IPS-NIHi7 (cell line): ENCODE results near the gene PTPRU.
"Not testable (repeated sequence)": the region's sequence is repeated elsewhere in the genome, so short reads cannot be mapped to it uniquely, and the experiment has no call there.

ENCODE experiments used
- DNase-seq: peaks from one replicate; pipeline ENCODE4 v3.0.0; 2012; ENCODE audit warnings: mixed read lengths; ENCODE audit errors: extremely low spot score

PTPRU gene

DNA sequence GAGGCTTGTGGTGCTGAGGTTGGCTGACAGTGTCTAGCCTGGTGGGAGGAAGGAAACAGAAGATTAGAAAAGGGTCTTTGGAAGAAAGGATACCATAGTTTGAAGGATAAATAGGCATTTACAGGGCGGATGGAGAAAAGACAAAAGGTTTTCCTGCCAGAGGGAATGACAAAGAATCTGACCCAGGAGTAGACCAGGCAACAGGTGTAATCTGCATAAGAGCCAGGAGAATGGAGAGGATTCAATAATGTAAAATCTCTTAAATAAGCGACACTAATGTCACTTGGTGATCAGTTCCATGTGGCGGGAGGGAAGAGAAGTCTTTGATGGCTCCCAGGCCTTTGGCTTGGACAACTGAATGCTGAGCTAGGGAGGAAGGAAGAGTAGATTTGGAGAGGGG is 15.0 kb upstream of the PTPRU start:
- DNase-seq = no peak

DNA sequence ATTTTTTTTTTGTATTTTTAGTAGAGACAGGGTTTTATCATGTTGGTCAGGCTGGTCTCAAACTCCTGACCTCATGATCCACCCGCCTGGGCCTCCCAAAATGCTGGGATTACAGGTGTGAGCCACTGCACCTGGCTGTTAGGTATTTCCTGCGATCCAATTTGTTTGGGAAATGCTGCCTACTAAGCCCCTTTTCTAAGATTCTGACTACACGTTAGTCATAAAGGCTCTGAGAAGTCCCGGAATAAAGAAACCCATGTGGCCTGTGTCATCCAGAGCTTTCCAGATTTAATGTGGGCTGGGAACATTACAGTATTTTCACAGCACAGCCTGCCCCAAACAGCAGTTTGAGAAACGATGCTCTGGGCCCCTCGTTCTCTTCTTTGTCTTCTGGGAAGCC is 14.1 kb upstream of the PTPRU start:
- DNase-seq = not testable (repeated sequence)

DNA sequence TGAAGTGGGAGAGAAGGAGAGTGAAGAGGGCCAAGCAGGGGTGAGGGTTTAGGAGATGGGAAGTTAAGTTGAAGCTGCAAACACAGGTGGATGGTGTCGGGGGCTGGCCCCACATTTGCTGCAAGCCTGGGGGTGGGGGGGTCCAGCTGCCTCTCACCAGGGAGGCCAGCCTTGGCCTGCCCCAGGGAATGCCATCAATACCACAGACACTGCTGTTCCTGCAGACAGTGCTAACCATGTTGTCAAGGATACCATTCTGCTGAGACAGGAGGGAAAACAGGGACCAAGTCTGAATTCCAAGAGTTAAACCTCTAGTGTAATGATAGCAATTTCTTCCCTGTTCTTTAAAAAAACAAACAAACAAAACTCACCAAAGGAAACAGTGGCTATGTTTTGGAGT is 13.6 kb upstream of the PTPRU start:
- DNase-seq = no peak

DNA sequence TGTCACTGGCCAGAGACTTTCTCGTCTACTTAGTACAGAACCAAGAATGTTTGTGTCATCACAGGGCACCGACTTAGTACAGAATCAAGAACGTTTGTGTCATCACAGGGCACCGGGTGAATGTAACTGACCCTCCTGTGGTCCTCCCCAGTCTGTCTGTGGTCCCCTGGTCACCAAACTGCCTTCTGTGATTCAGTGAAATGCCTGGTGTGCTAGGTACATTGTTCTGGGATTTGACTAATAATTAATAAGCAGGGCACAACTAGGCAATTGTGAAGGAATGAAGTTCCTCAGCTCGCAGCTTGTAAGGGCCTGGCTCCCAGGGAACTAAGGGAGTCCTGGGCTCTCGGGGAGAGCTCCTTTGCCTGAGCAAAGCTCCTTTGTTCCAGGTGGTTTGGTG is 12.8 kb upstream of the PTPRU start:
- DNase-seq = no peak

DNA sequence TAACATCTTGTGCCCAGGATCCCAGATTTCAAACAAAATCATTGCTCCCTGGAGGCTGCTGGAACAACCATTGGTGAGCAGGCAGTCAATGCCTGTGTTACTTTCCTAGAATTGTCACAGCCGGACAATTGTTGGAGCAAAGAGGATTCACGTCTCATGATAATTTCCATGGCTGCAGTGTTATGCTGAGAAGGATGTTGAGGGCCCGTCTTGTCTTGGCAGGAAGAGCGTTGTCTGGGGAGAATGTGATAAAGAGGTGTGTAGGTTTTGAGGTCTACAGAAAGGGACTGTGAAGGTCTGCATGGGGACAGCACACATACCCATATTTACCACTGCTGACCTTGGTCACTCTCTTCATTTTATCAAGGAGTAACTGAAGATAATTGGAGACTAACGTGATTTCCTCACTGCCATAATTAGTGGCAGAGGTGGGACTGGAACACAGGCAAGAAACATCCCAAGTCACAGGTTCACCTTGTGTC is 11.9 kb upstream of the PTPRU start:
- no peak for DNase-seq

DNA sequence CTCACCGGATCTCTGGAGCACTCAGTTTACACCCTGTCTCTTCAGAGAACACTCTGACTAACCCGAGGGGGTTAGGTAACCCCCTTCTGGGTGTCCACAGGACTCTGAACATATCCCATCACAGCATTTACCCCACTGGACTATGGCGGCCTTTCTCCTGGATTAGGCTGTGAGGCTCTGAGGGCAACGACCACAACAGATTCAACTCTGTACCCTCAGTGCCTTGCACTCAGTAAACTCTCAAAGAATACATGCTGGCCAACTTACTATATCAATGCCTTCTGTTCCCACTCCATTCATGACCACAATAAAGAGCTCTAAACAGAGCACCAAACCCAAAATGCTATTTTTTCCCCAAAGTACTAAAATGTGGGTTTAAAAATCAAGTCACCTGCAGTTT is 11.0 kb upstream of the PTPRU start:
- no peak for DNase-seq

DNA sequence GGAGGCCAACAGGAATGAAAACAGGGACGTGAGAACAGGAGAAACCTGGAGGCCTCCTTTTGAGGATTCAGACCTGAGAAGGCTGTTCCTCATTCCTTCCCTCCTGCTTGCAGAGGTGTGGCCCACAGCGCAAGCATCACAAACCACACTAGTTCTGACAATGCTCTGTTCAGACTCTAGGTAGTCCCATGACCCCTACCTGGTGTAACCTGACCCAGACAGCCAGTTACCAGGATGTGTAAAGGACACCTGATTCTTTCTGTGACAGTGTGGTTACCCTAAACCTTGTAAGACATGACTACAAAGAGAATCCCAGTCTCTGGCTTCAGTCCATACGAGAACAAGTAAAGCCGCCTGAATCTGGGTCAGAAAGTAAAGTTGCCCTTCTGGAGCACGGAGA is 8.8 kb upstream of the PTPRU start:
- DNase-seq = no peak

DNA sequence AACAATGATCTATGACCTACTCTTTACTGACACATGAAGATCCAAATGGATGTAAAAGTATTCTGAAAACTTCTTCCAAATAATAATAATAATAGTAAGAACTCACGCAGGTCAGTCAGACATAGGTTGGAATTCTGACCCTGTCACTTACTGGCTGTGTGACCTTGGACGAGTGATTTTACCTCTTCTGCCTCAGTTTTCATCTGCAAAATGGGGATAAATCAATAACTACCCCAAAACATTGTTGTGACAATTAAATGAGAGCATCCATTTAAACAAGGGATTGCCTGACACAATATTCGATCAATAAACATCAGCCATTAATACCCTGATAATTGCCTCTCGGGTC is 6.1 kb upstream of the PTPRU start:
- no peak for DNase-seq

DNA sequence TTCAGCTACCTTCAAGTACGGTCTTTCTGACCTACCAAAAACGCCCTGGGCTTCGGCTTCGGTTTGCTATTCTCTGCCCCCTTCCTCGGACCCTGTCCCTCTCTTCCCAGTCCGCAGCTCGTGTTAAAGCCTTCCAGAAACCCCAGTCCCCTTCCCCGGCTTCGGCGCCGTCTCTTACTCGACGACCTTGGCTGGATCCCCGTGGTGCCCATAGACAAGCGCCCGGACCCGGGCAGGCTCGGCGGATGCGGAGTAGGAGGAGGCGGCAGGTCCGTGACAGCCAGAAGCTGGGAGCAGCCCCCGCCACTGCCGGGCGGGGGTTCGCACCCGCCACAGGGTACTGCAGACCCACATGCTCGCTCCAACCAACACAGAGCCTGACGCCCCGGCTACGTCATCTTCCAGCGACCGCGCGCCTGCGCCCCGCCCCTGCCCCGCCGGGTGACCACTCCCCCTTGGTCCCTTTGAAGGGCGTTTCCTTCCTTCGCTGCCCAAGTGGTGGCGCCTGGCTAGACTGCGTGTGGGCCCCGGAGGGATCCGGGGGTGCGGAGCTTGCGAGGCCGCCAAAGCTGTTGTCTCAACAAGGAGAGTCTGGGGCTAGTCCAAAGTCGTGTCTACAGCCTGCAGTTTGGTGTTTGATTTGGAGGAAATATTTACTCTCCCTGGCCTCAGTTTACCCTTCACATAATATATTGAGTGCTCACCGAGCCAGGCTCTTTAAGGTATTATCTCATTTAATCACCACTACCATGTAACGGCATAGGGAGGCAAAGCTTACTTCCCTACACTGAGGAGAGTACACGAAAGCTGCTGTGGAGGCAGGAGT is 5.6 kb upstream of the PTPRU start, which contains the start of gene MECR:
MECR (minus strand) TSS at position 382 of the 826 bp plus-strand sequence; CDS start at position 354, 28 bp downstream.
- peak; percentile 95 for DNase-seq

DNA sequence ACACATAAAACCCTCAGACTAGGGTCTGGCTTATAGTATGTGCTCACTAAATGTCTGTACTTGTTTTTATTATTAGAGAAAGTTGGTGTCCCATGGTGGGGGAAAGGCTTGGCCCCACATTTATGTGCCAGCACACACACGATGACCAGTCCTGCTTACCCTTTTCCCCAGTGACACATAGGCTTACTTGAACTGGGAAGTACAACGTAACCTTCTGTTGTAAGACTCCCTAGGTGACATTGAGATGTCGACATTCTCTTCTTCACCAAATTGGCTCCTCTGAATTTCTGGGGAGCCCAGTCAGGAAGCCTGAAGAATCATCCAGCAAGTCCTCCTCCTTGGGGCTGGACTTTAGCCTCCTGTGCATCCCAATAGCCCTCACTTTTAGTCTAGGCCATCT is 3.9 kb upstream of the PTPRU start:
- DNase-seq = no peak

DNA sequence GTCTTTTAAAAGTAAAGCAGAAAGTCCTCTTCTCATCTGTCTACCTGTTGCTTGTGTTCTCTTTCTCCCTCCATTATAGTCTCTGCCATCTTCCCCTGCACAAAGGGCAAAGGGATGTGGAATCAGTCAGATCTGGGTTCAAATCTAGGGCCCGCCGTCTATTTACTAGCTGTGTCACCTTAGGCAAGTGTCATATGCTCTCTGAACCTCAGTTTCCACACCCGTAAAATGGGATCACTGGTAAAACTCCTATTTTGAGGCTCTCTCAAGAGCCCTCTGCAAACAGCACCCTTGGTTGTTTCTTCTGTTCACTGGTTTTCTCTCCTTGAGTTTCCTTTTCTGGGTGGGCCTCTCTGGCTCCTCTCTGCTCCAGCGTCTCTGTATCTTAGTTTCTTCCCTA is 2.6 kb upstream of the PTPRU start:
- DNase-seq = no peak

DNA sequence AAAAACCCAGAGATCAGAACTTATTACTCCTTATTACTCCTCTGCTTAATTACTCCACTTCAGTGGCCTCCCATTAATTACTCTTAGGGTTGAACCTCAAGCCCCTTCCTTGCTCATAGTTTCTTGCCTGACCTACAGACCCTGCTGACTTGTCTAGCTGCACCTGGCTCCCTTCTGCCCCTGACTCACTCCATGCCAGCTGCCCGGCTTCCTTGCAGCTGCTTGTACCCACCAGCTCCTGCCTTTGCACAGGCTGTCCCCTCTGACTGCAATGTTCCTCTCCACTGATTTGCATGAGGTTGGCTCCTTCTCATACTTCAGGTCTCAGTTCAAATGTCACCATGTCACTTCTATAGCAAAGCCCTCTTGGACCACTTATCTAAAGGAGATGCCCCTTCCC is 1.9 kb upstream of the PTPRU start:
- DNase-seq = no peak

DNA sequence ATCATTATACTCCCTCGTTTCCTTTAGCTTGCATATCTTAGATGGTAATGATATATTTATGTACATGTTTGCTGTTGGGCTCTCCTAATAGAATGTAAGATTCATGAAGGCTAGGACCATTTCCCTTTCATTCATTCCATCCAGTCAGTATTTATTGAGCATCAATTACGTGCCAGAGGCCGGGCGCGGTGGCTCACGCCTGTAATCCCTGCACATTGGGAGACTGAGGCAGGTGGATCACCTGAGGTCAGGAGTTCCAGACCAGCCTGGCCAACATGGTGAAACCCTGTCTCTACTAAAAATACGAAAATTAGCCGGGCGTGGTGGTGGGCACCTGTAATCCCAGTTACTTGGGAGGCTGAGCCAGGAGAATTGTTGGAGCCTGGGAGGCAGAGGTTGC is 1.4 kb upstream of the PTPRU start:
- not testable (repeated sequence) for DNase-seq

DNA sequence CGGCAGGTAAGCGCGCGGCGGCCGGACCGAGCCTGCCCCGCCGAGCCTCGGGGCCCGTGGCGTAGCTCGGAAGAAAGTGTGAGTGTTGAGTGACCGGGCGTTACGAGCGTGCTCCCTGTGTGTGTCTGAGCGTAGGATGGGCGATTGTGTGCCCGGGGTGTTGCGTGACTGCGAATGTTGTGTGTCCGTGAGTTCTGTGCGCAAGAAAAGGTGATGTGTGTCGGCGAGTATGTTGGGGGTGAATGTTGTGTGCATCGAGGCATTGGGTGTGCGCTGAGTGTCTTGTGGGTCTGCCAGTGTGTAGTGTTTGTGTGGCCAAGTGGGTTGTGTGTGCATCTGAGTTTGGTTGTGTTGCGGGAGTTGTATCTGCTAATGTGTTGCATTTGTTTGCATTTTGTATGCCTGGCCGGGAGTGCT is 398 bp downstream of the PTPRU start:
- no peak for DNase-seq

DNA sequence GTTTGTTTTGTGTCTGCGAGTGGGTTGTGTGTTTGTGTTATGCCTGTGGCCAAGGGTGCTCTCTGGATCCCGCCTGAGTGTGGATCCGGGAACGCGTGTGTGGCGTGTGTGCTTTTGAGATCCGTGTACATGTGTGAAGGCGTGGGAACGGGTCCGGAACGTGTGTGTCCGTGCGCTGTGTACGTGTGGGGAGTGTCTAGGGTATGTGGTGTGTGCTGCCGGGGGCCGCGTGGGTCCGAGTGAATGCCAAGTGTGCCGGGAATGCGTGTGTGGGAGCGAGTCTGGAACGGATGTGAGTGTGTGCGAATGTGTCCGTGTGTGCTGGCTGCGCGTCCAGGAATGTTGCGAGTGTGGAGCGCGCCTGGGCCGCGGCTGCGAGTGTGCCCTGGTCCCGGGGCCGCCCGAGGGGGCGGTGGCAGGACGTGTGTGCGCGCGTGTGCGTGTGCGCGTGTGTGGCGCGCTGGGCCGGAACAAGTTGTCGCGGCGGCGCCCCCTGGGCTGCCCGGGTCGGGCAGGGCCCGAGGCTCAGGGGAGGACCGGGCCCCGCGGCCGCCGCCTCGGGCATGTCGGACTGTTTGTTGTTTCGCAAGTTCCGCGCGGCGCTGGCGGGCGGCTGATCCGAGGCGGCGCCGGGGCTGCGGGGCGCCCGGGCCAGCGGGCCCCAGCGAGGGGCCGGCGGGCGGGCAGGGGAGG is 953 bp downstream of the PTPRU start:
- DNase-seq = peak; percentile 39

DNA sequence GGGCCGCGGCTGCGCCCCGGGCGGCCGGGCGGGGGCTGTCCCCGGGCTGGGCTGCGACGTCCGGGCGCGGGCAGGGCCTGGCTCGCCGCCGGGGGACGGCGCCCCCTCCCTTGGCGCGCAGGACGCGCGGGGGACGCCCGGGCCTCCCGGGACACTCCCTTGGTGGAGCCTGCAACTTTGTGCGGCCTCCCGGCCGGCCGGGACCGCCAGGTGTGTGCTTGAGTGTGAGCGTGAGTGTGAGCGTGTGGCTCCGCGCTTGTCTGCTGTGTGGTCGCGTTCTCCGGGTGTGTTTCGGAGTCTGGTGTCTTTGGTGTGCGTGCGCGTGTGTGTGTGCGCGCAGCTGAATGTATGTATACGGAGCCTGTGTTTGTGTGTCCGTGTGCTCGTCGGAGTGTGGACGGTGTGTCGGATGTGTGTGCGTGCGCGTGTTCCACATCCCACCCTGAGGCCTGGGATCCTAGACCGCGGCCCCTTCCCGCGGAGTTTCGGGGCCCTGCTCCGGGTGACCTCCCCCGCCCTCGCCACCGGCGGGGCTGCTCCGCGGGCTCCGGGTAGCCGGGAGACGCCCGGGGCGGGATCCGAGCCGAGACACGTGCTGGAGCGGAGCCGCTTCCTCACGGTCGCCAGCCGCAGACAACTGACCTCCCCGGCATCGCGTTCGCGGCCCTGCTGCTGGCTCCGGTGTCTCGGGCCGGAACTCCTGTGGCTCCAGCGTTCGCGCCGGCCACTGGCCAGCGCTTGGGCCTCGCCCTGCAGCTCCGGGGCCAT is 1.7 kb downstream of the PTPRU start:
- DNase-seq = peak; percentile 45

DNA sequence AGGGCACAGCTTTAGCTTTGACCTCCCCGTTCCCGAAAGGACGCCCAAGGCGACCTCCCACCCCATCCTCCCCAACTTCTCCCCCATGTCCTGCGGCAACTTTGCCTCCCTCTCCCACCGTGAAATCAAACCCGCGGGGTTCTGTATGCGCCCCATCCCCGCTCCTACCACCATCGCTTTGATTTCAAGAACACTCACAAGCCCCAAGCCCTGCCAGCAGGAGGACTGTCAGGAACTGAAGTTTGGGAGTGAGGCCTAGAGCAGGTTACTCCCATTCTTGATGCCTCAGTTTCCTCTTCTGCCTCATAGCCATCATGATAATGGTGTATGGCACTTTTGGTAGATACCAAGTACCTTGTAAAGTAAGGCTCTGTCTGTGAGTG is 2.3 kb downstream of the PTPRU start:
- DNase-seq = no peak

DNA sequence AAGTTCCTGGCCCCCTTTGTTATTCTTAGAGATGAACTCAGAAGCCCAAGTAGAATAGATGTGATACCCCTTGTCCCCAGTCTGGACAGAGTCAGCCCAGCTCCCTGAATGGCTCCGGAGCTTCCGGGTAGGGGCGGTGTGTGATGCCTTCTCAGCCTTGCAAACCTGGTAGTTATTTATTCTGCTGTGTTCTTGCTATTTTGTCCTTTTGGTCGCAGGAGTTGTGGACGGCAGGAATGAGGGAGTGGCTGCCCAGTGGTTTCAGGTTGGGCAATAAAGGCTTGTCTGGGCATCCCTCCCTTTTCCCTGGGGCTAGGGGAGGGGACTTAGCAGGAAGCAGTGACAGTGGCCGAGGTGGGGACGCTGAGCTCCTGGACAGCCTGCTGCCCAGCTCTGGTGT is 2.8 kb downstream of the PTPRU start:
- DNase-seq = no peak

DNA sequence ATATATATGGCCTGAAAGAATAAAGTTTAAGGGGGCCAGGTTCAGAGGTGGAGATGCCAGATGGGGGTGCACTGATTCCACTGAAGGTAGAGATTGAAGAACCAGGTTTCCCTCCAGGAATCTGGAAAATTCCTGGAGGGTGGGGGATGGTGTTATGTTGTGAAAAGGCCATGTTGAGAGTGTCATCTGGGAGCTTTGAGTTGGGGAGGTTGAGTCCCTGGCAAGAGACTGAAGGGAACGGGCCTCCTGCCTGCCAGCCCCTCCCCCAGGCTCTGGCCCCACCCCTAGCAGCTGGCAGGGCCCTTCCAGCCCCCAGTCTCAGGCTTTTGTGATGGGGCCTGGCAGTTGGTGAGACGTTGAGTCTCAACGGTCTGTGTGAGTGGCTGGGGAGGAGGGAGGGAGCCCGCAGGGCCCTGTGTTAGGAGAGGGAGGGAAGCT is 4.1 kb downstream of the PTPRU start:
- DNase-seq = peak; percentile 68

DNA sequence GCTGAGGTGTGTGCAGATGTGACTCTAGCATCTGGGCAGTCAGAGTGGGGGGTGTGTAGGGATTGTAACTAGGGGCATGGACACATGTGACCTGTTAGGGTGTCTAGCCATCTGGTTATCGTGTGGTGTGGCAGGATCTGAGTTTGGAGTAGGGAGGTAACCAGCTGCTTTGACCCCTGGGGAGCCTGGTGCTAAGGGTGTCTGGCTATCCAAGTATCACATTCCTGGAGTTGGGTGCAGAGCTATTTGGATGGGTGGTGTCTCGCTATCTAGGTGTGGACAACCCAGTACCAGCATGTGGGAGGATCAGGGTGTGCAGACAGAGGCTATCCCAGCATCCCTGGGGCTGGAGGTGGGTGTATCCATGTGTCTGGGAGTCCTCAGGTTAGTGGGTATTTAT is 4.7 kb downstream of the PTPRU start:
- DNase-seq = no peak

DNA sequence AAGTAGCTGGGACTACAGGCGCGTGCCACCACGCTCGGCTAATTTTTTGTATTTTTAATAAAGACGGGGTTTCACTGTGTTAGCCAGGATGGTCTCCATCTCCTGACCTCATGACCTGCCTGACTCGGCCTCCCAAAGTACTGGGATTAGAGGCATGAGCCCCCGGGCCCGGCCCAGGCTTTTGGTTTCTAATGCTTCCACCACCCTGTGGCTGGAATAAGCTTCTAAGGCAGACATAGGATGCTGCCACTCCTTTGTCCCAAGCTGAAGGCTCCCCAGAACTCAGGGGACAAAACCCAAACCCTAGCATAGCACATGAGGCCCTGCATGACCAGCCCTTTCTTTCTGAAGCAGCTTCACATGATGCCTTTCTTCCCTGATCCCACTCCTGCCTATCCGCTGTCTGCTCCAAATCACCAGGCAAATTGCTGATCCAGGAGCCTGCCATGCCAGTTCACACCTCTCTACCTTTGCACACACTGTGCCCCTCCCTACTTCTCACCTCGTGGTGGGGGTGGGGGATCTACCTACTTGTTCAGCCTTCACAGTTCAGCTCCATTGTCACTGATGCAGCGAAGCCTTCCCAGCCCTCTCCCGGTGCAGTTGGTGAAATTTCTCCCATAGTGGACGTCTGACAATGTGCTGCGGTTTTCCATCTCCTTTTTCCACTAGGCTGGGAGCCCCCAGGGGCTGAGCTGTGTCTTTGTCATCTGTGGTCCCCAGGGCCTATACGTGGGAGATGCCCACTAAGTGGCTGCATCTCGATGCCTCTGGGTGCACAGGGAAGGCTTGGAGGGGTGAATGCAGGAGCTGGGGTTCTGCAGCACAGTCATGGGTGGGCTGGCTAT is 6.9 kb downstream of the PTPRU start:
- DNase-seq = no peak

DNA sequence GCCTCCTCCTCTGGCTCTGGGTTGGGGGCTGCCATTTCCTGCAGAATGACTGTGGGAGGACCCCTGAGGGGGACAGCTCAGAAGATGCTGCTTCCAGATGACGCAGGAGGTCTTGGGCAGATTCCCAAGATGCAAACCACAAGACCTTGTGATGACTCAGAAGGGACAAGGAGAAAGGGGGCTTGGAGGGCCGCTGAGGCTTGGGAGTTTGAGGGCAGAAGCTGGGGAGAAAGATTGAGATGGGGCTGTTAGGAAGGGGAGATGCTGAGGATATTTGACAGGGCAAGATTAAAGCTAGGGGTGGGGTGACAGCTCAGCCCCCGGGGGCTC is 7.5 kb downstream of the PTPRU start:
- no peak for DNase-seq
